GM19455 (cell line): ENCODE data around the gene ARID1B.

ENCODE experiments used
- ATAC-seq: cut with Tn5 transposase; IDR thresholded peaks from one replicate; pipeline ENCODE4 v1.9.1; 2021; ENCODE audit not compliant: unreplicated experiment

ARID1B gene

DNA sequence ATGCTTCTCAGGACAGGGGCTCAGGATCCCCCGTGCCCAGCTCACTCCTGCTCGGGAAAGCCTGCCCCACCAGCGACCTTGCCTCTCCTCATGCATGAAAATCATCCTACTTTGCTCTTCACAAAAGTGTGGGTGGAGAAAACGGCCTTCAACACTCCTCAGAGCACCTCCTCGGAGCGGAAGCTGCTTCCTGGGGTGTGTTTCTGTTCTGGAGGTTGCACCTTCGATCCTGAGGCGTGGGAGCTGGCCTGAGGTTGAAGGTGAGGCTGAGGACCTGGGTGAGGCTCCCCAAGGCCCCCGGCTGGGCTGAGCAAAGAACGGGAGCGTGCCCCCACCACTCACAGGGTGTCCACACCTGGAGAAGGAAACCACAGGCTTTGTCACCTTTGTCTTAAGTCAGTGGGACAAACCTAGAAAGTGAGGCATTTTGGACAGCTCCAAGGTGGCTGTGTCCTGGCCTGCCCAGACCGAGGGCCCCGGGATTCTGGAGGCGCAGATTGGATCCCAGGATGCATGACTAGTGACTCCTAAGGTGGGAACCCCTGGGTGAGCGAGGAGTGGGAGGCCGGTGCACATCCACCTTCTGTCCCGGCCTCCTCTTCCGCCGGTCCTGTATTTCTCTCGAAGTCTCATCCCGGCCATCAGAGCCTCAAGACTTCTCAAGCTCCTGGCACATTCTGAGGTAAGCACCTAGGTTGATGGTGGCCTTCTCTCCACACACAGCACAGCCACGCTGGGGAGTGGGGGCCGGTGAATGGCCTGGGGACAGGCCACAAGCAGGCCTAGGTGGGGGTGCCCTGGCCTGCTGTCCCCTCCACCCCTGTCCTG is 441.4 kb downstream of the ARID1B start:
- ATAC-seq: no peak

GRCh38 chr6:157219201-157220200 is 442.3 kb downstream of the ARID1B start:
- ATAC-seq: no peak

DNA sequence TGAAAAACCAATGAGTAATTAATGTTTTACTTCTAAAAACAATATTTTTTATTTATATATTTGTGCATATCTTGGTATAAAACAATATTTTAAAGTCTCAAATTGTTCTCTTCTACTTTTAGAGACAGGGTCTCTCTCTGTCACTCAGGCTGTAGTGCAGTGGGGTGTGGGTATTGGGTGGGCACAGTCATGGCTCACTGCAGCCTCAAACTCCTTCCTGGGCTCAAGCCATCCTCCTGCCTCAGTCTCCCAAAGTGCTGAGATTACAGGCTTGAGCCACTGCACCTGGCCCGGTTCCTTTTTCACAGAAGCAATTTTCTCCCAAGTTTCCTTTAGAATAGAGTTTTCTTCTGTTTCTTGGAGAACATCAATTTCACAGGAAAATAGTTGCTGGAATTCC is 443.3 kb downstream of the ARID1B start:
- ATAC-seq: no peak

DNA sequence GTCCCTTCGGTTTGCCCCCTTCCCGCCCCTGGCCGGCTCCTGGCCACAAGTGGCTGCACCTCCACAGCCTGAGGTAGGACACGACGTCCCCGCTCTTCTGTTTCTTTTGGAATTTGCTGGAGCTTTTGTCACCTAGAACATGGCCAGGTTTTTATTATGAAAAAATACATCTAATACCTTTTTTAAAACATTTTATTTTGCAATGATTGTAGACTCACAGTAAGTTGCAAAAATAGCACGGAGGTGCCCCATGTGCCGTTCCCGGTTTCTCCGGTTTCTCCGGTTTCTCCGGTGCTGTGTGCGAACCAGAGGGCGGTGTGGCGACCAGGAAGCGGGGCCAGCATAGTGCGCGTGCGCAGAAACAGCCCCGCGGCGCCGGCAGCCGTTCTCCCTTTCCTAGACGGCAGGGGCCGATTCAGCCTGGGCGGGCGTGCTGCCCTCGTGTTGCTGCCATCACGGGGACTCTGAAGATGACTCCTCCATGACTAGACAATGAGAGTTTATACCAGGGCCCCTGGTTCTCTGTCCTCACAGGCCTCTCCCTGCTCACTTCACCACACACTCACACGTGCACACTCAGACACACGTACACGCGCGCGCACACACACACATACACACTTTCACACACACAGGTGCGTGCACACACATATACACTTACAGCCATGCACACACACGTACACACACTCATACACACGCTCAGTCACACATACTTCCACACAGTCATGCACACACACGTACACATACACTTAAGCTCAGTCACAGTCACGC is 444.1 kb downstream of the ARID1B start:
- peak; percentile 44 for ATAC-seq

GRCh38 chr6:157221817-157222175 is 444.6 kb downstream of the ARID1B start:
- ATAC-seq: no peak

- ATAC-seq: no peak
These were observed 445.2 kb downstream of the ARID1B start for GRCh38 chr6:157222201-157222981.

GRCh38 chr6:157223021-157223430 is 445.8 kb downstream of the ARID1B start:
- ATAC-seq: no peak

DNA sequence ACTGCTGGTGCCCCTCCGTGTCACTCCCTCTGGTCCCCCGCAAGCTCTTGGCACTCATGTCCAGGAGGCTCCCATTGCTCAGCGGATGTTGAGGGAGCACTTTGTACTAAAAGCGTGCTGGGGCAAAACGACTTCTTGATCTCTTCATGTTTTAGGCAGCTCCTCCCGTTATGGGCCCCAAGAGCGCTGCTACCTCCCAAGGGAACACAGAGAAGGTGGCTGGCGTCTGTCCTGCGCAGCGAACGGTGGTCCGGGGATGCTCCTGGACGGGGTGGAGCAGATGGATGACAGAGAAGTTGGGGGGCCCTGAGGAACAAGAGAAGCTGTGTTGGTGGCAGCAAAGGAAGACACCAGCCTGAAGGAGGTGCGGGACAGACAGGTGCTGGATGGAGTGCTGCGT is 446.3 kb downstream of the ARID1B start:
- ATAC-seq: no peak

- ATAC-seq: no peak
These were observed 447.2 kb downstream of the ARID1B start for GRCh38 chr6:157224178-157224950.

- no peak for ATAC-seq
These were observed 447.9 kb downstream of the ARID1B start for GRCh38 chr6:157224951-157225574.

DNA sequence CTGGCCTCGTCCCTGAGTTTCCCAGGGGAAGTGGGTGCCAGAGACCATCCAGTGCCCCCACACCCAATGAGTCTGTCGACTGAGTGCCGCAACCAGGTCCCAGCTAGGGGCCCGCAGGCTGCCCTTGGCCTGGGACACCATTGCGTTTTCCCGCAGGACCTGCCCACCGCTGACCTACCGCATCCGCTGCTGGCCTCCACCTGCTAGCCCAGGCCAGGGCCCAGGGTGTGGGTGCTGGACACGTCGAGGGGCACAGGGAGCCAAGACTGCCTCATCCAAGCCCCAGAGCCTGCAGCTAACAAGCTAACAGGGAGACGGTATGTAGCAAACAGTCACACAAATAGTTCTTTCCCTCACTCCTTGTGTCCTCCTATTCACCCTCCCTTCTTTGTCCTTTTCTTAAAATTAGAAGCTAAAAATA is 448.4 kb downstream of the ARID1B start:
- ATAC-seq: no peak

GRCh38 chr6:157226026-157226625 is 448.9 kb downstream of the ARID1B start:
- no peak for ATAC-seq

DNA sequence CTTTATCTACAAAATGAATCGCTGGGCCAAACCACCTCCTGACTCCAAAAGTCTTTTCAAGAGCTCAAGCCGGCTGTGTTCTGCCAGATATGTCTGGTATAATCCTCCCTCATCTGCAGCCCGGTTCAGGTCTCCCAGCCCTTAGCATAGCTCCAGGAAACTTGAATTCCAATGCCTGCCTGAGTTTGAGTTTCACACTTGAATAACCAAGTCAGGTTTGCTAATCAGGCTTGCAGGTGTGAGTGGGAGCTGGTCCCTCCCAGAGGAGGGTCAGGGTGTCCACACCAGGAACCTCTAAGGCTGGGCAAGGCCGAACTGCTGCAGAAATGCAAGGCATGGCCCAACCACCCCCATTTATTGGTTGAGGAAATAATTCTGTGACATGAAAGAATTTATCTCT is 449.6 kb downstream of the ARID1B start:
- no peak for ATAC-seq

DNA sequence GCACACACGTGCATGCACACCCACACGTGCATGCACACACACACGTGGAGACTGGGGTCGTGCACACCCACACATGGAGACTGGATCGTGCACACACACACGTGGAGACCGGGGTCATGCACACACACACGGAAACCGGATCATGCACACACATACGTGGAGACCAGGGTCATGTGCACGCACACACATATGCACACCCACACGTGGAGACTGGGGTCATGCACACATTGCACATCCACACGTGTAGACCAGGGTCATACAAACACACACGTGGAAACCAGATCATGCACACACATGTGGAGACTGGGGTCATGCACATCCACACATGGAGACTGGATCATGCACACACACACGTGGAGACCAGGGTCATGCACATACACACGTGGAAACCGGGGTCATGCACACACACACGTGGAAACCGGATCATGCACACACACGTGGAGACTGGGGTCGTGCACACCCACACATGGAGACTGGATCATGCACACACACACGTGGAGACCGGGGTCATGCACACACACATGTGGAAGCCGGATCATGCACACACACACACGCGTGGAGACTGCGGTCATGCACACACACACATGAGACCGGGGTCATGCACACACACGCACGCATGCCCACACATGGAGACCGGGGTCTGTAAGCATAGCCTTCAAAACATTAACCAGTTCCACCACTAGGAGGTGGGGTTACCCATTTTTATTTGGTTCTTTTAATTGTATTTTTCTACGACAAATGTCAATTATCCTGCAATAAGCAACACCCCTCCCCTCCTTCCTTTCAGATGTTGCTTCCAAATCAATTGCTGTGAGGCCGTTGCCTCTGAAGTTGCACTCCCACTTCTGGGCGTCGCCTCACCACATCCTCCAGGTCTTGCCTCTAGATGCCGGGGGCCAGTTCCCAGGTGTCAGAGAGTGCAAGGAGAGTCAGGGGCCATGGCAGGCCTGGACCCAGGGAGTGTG is 450.3 kb downstream of the ARID1B start:
- ATAC-seq: no peak

DNA sequence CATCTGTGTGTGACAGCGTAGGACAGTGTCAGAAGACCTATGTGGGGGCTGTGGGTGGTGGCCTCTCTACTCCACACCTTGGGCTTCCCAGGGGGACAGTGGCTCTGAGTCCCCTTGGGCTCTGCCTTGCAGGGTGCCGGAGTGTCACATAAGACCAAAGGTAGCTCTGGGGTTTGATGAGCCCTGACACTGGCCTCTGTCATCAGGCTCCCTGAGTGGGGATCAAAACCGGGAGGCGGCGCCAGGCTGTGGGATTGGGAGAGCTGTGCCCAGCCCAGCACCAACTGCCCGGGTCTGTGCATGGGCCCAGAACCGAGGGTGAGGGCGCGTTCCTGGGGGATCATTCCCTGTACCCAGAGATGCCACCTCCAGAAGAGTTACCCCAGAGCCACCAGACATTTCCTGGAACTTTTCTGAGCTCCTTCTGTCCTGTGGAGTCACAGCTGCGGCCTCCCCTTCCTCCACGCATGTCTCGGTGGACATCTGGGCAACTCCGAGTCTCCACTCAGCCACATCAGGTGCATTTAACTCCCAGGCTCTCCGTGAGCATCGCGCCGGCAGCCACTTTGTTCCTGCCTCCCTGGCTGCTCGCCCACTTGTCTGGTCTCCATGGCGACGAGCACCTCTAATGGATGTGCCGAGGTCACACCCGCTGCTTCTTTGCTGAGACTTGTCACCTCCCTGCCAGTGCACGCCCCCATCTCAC is 451.4 kb downstream of the ARID1B start:
- ATAC-seq: no peak

DNA sequence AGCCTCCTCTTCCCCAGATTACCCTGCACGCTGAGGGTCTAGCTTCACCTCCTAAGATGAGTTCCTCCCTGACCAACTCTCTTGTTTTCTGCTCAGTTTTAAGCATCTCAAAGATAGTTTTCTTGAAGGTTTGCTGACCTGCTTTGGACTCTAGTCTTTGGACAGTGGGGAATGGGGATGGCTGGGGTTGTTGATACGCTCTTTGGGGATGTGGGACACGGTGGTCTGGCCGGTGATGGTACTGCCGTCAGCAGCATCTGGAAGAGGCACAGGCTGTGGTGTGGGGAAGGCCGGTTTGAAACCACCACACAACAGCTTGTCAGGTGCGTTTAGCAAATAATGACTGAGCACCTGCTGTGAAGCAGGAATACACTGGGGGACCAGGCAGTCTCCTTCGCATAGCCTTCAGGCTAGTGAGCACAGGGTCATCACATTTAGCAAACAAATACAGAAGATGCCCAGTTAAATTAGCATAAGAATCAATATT is 452.0 kb downstream of the ARID1B start:
- ATAC-seq: no peak

- no peak for ATAC-seq
These were observed 452.5 kb downstream of the ARID1B start for GRCh38 chr6:157229713-157230112.
